Cardiac muscle cell (in vitro differentiated cells and primary cell): ENCODE data around the gene FBLL1. TPM values are rescaled to one million over a fixed set of nuclear protein-coding genes. Genes with fewer than 3 reads are reported as not detected.
"Not testable (repeated sequence)": the region's sequence is repeated elsewhere in the genome, so short reads cannot be mapped to it uniquely, and the experiment has no call there.

ENCODE experiments used
- DNase-seq, 2 donors: peaks; one replicate each; pipeline versions ENCODE4 v3.0.0 to v3.0.0-alpha.2; 2010 to 2017; ENCODE audit warnings: low read depth in 1 of 2, low spot score in 1 of 2
- H3K27ac ChIP-seq: fragments of 200-600 bp; sonication (generic); 2 replicates; pipeline ENCODE4 v1.5.1; 2016
- H3K27me3 ChIP-seq: fragments of 200-600 bp; sonication (generic); 2 replicates; pipeline ENCODE4 v1.6.0; 2016; ENCODE audit warnings: control low read depth
- H3K36me3 ChIP-seq: fragments of 200-600 bp; sonication (generic); 2 replicates; pipeline ENCODE4 v1.5.1; 2016; ENCODE audit warnings: control low read depth
- H3K4me1 ChIP-seq: fragments of 200-600 bp; sonication (generic); 2 replicates; pipeline ENCODE4 v1.8.1; 2017; ENCODE audit warnings: low read depth, mild to moderate bottlenecking, mixed run types
- H3K4me3 ChIP-seq: fragments of 200-600 bp; sonication (generic); 2 replicates; pipeline ENCODE4 v1.5.1; 2016; ENCODE audit warnings: mild to moderate bottlenecking
- H3K9me3 ChIP-seq: fragments of 200-600 bp; sonication (generic); 2 replicates; pipeline ENCODE4 v1.5.1; 2017; ENCODE audit warnings: low read depth, mild to moderate bottlenecking, control low read depth
- polyA plus RNA-seq: library from polyadenylated mRNA; unstranded; fragments of >200 nt; fragmentation: Nextera tagmentation; extraction: Ambion mirVana; gene quantifications from 2 replicates; pipeline ENCODE4 v1.2.1, GENCODE V29; 2016
- total RNA-seq: library from RNA; depleted of rRNA; stranded (reverse); fragments of >200 nt; gene quantifications from 2 replicates; pipeline ENCODE4 v1.2.3, GENCODE V29; 2016
- TF ChIP-seq, protein P1 (sequence below): IDR thresholded peaks from 2 replicates; pipeline ENCODE4 v1.5.1; 2012; ENCODE audit warnings: low read depth, mild to moderate bottlenecking, low read length

The FBLL1 gene
- total and polyA plus RNA-seq, 2 experiments from 2014 or later = 0.63 TPM; not detected in 1

GRCh38 chr5:168557389-168557788 is 28.3 kb downstream of the FBLL1 start:
- Histone ChIP-seq H3K4me3 (no peak overlapping the region), H3K36me3 (peaks cover 50% of the 10 kb centered on the region), H3K27ac (no peak overlapping the region), H3K4me1 (no peaks in the 10 kb centered on the region), H3K27me3 (no peaks in the 10 kb centered on the region), H3K9me3 (no peaks in the 10 kb centered on the region)
- DNase-seq = no peak
- TF ChIP-seq, protein P1, sequence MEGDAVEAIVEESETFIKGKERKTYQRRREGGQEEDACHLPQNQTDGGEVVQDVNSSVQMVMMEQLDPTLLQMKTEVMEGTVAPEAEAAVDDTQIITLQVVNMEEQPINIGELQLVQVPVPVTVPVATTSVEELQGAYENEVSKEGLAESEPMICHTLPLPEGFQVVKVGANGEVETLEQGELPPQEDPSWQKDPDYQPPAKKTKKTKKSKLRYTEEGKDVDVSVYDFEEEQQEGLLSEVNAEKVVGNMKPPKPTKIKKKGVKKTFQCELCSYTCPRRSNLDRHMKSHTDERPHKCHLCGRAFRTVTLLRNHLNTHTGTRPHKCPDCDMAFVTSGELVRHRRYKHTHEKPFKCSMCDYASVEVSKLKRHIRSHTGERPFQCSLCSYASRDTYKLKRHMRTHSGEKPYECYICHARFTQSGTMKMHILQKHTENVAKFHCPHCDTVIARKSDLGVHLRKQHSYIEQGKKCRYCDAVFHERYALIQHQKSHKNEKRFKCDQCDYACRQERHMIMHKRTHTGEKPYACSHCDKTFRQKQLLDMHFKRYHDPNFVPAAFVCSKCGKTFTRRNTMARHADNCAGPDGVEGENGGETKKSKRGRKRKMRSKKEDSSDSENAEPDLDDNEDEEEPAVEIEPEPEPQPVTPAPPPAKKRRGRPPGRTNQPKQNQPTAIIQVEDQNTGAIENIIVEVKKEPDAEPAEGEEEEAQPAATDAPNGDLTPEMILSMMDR = no peak

DNA sequence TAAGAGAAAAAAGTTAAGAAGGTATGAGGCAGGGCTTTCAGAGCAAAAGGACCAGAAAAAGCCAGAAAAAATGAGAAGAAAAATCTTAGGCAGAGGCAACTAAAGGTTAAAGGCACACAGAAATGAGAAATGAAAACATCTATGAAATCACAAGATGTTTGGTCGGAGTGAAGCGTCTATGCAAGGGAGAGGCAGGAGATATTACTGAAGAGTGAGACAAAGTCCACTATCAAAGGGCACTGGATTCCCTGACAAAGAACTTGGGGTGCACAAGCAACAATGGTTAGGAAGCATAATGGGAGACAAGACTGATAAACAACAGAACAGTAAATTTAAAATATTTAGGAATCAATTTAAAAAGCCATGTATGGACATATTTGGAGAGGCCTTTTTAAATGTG is 33.2 kb downstream of the FBLL1 start:
- H3K36me3 ChIP-seq = peaks cover 48% of the 10 kb centered on the region

DNA sequence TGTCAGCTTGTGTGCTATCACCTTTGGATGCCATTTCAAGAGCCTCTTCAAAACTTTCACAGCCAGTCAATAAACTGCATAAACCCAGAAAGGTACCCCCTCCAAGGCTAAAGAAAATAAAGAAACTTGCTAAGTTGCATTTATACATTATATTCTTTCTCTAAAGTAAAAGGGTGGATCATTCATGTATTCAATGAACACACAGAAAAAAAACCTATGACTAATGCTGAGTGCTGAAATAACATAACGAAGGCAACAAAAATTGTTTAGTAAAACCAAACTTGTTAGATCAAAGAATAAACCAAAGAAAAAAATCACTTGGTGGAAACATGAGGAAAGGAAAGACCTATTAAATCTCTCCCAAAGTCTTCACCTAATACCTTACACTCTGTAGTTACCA is 34.9 kb downstream of the FBLL1 start:
- Histone ChIP-seq H3K36me3 (peaks cover 44% of the 10 kb centered on the region), H3K4me1 (peaks cover 24% of the 10 kb centered on the region), H3K4me3 (no peak overlapping the region), H3K9me3 (no peaks in the 10 kb centered on the region), H3K27ac (no peak overlapping the region), H3K27me3 (no peaks in the 10 kb centered on the region)
- TF ChIP-seq, protein P1 = no peak
- DNase-seq = no peak

More for the DNA sequence above, 33.2 kb downstream of the FBLL1 start:
- Histone ChIP-seq H3K4me3 (no peak overlapping the region), H3K27me3 (no peaks in the 10 kb centered on the region), H3K9me3 (no peaks in the 10 kb centered on the region), H3K4me1 (peaks cover 16% of the 10 kb centered on the region), H3K27ac (no peak overlapping the region)
- TF ChIP-seq, protein P1 = no peak
- DNase-seq = no peak

DNA sequence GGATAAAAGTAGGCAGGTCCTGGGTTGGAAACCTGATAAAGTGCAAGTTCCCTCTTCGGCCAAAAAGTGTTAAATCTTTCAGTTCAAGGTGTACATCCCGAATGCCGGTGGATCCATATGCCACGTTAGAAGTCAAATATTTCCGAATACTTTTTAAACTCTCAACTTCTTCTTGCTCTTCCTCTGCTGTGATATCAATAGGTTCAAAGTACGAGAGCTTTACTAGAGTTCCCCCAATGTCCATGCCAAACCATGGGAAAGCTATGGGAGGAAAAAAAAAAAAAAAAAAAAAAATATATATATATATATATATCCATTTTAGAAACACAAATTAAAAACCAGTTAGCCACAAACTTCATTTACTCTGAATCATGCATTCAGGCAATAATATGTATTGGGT is 39.6 kb downstream of the FBLL1 start:
- Histone ChIP-seq H3K4me1 (peaks cover 31% of the 10 kb centered on the region), H3K9me3 (no peaks in the 10 kb centered on the region), H3K36me3 (peaks cover 23% of the 10 kb centered on the region), H3K27me3 (no peaks in the 10 kb centered on the region), H3K4me3 (no peak overlapping the region), H3K27ac (no peak overlapping the region)
- TF ChIP-seq, protein P1 = no peak
- DNase-seq = no peak

DNA sequence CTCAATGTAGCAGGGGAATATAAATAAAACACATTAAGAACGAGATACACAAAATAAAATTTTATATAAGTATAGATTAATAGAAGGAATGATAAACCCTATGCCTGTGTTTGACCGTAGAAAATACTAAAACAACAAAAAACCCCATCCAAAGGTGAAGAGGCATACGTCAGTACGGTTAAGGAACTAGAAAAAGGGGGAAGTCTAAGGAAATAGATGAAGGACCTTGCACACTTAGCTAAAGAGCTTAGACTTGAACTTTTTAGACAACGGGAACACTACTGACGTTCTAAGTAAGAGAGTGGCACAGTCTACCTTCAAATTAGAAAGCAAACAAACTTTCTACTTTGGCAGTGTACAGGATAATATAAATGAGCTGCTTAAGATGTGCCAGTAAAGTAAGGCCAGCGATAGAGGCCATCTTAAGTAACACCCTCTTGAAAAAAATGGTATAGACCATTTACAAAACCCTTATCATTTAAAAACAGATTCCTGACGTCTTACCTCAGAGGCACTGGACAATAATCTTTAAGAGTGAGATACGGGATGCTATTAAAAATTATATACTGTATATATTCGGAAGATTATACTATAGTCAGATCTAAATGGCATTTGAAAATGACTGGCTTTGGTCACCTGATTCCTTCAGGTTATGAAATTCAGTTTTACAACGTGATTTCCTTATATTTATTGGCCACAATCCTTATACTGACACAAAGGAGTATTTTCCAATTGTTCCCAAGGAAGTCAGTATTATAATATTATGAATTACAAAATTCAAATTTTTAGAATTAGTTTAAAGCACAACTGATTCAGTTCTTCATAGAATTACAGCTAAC is 41.6 kb downstream of the FBLL1 start:
- Histone ChIP-seq H3K9me3 (no peaks in the 10 kb centered on the region), H3K27me3 (no peaks in the 10 kb centered on the region), H3K4me1 (peaks cover 23% of the 10 kb centered on the region), H3K27ac (no peak overlapping the region), H3K36me3 (peaks cover 13% of the 10 kb centered on the region), H3K4me3 (no peak overlapping the region)
- TF ChIP-seq, protein P1 = no peak
- no peak for DNase-seq

DNA sequence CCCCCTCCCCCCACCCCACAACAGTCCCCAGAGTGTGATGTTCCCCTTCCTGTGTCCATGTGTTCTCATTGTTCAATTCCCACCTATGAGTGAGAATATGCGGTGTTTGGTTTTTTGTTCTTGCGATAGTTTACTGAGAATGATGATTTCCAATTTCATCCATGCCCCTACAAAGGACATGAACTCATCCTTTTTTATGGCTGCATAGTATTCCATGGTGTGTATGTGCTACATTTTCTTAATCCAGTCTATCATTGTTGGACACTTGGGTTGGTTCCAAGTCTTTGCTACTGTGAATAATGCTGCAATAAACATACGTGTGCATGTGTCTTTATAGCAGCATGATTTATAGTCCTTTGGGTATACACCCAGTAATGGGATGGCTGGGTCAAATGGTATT is 44.6 kb downstream of the FBLL1 start:
- not testable (repeated sequence) for H3K36me3 ChIP-seq, DNase-seq, H3K27ac ChIP-seq, H3K27me3 ChIP-seq, H3K9me3 ChIP-seq, H3K4me3 ChIP-seq
- peaks cover 14% of the 10 kb centered on the region for H3K4me1 ChIP-seq

DNA sequence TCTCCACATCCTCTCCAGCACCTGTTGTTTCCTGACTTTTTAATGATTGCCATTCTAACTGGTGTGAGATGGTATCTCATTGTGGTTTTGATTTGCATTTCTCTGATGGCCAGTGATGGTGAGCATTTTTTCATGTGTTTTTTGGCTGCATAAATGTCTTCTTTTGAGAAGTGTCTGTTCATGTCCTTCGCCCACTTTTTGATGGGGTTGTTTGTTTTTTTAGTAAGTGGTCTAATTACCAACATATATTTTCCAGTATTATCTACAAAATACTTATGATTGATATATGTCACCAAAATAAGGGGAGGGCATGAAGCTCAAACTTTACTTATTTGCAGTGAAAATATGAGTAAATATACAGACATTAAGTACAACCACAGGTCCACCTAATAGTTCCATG is 45.1 kb downstream of the FBLL1 start:
- not testable (repeated sequence) for H3K27me3 ChIP-seq, H3K27ac ChIP-seq, H3K36me3 ChIP-seq, H3K4me3 ChIP-seq, H3K9me3 ChIP-seq, DNase-seq
- H3K4me1 ChIP-seq = peaks cover 14% of the 10 kb centered on the region
